Parathyroid adenoma (tissue), 2 donors: ENCODE results near the gene ITCH.

Experiments
- H2AFZ ChIP-seq: fragments of 300-600 bp; sonication (generic); one replicate; pipeline ENCODE4 v1.7.0; 2017; ENCODE audit warnings: antibody characterized with exemption, mild to moderate bottlenecking
- H3K27ac ChIP-seq: fragments of 300-600 bp; sonication (generic); one replicate; pipeline ENCODE4 v1.7.0; 2017
- H3K27me3 ChIP-seq: fragments of 300-600 bp; sonication (generic); one replicate; pipeline ENCODE4 v1.7.0; 2017; ENCODE audit warnings: low read length; ENCODE audit not compliant: control insufficient read depth, insufficient read depth
- H3K36me3 ChIP-seq: fragments of 300-600 bp; sonication (generic); one replicate; pipeline ENCODE4 v1.7.0; 2017; ENCODE audit warnings: low read length; ENCODE audit not compliant: control insufficient read depth, insufficient read depth
- H3K4me1 ChIP-seq: fragments of 300-600 bp; sonication (generic); one replicate; pipeline ENCODE4 v1.7.0; 2017; ENCODE audit warnings: control low read depth
- H3K4me2 ChIP-seq: fragments of 300-600 bp; sonication (generic); one replicate; pipeline ENCODE4 v1.7.0; 2017; ENCODE audit warnings: low read length
- H3K4me3 ChIP-seq: fragments of 300-600 bp; sonication (generic); one replicate; pipeline ENCODE4 v1.7.0; 2017; ENCODE audit warnings: low read depth, low read length
- H3K79me2 ChIP-seq: fragments of 300-600 bp; sonication (generic); one replicate; pipeline ENCODE4 v1.7.0; 2017; ENCODE audit warnings: control low read depth
- H3K9ac ChIP-seq: fragments of 300-600 bp; sonication (generic); one replicate; pipeline ENCODE4 v1.7.0; 2017; ENCODE audit warnings: mild to moderate bottlenecking
- H3K9me3 ChIP-seq: fragments of 300-600 bp; sonication (generic); one replicate; pipeline ENCODE4 v1.7.0; 2017; ENCODE audit warnings: low read length; ENCODE audit not compliant: control insufficient read depth
- CTCF ChIP-seq: fragments of 300-600 bp; sonication (generic); IDR thresholded peaks from one replicate; pipeline ENCODE4 v1.7.0; 2017; ENCODE audit warnings: antibody characterized with exemption, mild to moderate bottlenecking
- donor health status: primary hyperparathyroidism.

The ITCH gene

DNA sequence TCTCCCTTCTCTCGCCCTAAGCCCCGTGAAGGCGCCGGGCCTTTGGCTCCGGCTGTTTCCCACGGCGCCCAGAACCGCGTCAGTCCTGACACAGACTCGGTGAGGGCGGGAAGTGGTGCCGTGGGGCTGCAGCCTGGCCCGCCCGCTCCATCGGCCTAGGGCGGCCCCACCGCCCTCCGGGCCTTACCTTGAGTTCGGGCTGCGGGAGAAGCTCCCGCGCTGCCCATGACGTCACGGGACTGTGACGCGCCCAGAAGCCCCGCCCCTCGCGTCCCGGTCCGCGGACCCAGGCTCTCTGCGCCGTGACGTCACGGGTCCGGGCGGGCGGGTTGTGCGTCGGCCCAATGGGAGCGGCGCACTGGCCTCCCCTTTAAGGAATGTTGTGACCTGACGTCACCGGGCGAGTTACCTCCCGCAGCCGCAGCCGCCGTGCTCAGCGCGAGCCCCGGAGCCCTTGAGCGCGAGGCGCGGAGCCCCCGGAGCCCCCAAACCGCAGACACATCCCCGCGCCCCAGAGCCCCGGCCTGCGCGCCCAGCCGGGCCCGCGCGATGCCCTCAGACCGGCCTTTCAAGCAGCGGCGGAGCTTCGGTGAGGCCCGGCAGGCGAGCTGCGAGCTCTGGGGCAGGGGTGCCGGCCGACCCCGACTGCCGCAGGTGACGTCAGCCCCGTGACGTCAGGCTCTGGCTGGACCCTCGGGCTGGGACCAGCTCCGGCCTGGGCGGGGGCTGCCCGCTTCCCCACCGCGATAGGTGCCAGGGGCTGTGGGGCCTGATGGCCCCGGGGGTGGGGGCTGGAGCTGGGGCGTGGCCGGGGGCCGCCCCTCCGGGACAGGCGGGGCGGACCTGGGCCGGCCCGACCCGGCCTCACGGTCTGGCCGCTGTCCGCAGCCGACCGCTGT lies 195.5 kb downstream of the ITCH start, which contains the start of gene MAP1LC3A:
Gene MAP1LC3A (plus strand): TSS at position 399 of the 899 bp plus-strand sequence. CDS start 151 bp downstream, at position 550.
- peak within 1 kb of the TSS; percentile 92 for H3K4me2 ChIP-seq
- peak within 1 kb of the TSS; percentile 72 for H3K4me3 ChIP-seq
- no peaks in the 10 kb centered on the region for H3K9me3 ChIP-seq
- peak within 1 kb of the TSS; percentile 93 for H3K9ac ChIP-seq
- peak within 1 kb of the TSS; percentile 91 for H3K27ac ChIP-seq
- no peaks in the 10 kb centered on the region for H3K36me3 ChIP-seq
- no peaks in the 10 kb centered on the region for H3K79me2 ChIP-seq
- TF ChIP-seq CTCF = no peak
- H3K27me3 ChIP-seq = no peaks in the 10 kb centered on the region
- peak within 1 kb of the TSS; percentile 100 for H2AFZ ChIP-seq
- H3K4me1 ChIP-seq = no peaks in the 10 kb centered on the region

GRCh38 chr20:34559311-34560140 lies 196.5 kb downstream of the ITCH start:
- Histone ChIP-seq H3K27ac (no peak overlapping the region), H3K36me3 (no peaks in the 10 kb centered on the region), H3K27me3 (no peaks in the 10 kb centered on the region), H3K4me3 (no peak overlapping the region), H3K4me2 (no peak overlapping the region), H3K79me2 (no peaks in the 10 kb centered on the region), H3K4me1 (no peaks in the 10 kb centered on the region), H3K9ac (no peak overlapping the region), H3K9me3 (no peaks in the 10 kb centered on the region), H2AFZ (no peak overlapping the region)
- TF ChIP-seq CTCF = no peak

GRCh38 chr20:34560141-34560523 lies 197.1 kb downstream of the ITCH start:
- no peak overlapping the region for H3K9ac ChIP-seq
- H3K27ac ChIP-seq = no peak overlapping the region
- H3K4me3 ChIP-seq = no peak overlapping the region

GRCh38 chr20:34560614-34561013 lies 197.5 kb downstream of the ITCH start:
- Histone ChIP-seq H3K27ac (no peak overlapping the region), H2AFZ (no peak overlapping the region), H3K27me3 (no peaks in the 10 kb centered on the region), H3K4me3 (no peak overlapping the region), H3K36me3 (no peaks in the 10 kb centered on the region), H3K9me3 (no peaks in the 10 kb centered on the region), H3K9ac (no peak overlapping the region), H3K4me2 (no peak overlapping the region), H3K79me2 (no peaks in the 10 kb centered on the region), H3K4me1 (no peaks in the 10 kb centered on the region)
- TF ChIP-seq CTCF = no peak

More at GRCh38 chr20:34560141-34560523, 197.1 kb downstream of the ITCH start:
- no peaks in the 10 kb centered on the region for H3K9me3 ChIP-seq
- H3K27me3 ChIP-seq = no peaks in the 10 kb centered on the region
- no peaks in the 10 kb centered on the region for H3K4me1 ChIP-seq
- no peak overlapping the region for H2AFZ ChIP-seq
- H3K79me2 ChIP-seq = no peaks in the 10 kb centered on the region
- no peaks in the 10 kb centered on the region for H3K36me3 ChIP-seq
- no peak for TF ChIP-seq CTCF
- no peak overlapping the region for H3K4me2 ChIP-seq
